Activated CD4-positive, alpha-beta T cell treated with anti-CD3 and anti-CD28 coated beads, Interleukin-2, amount 50 U/mL, for 1 hour (primary cell): ENCODE results near the gene SEMA6B.

Source experiments
- DNase-seq: peaks from one replicate; pipeline ENCODE4 v3.0.0-alpha.2; 2020

The SEMA6B gene

DNA sequence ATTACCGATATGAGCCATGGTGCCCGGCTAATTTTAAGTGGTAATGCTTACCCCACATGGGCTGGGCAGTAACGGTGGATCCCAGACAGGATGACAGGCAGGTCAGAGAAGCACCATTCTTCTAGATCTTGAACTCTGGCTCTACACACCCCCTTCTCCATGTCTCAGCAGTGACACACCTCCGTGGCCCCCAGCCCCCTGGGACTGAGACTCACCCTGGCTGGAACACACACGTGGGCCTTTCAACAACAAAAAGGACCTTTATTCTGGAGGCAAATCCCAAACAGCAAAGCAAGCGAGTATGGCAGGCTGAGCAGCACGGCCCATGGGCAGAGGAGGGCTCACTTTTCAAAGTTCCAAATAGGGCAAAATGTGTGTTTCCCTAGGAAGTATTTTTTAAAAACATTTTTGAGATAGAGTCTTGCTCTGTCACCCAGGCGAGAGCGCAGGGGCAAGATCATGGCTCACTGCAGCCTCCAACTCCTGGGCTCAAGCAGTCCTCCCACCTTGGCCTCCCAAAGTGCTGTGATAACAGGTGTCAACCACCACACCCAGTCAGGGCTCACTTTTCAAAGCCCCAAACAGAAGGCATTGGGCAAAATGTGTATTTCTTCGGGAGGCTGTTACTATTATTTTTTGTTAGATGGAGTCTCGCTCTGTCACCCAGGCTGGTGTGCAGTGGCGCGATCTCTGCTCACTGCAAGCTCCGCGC, 37.0 kb downstream of the SEMA6B start:
- DNase-seq = no peak

- DNase-seq = no peak
Measured at GRCh38 chr19:4521888-4522242, 37.6 kb downstream of the SEMA6B start.

DNA sequence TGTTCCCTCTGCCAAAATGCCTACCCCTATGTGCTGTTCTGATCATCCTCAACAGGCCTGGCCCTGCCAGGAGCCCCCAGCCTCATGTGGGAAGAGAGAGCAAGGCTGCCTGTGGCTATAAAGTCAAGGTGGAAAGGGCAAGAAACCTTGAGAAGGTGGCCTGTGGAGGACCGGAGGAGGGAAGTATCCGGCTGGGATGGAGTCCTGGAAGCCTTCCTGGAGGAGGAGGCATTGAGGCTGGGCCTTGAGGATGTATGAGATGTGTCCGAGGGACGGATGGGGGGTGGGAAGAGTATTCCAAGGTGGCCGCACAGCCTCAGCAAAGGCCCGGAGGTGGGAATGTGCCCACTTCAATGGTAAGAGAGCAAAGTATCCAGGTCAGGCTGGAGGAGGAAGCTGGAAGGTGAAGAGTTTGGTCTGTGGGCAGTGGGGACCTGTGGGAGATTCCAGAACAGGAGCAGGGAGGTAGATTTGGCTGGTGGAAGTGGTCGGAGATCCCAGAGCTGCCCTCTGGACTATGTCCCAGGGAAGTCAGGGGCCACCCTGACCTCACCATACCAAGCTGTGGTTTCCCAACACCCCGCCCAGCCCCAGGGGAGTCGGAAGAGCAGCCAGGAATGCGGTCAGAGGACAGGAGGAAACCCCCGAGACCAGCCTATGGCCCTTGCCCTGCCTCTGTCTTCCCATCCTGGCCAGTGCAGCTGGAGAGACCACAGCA, 38.2 kb downstream of the SEMA6B start:
- DNase-seq = no peak

GRCh38 chr19:4519521-4520277, 39.8 kb downstream of the SEMA6B start:
- no peak for DNase-seq

- DNase-seq = no peak
Measured at GRCh38 chr19:4519172-4519496, 40.4 kb downstream of the SEMA6B start.

DNA sequence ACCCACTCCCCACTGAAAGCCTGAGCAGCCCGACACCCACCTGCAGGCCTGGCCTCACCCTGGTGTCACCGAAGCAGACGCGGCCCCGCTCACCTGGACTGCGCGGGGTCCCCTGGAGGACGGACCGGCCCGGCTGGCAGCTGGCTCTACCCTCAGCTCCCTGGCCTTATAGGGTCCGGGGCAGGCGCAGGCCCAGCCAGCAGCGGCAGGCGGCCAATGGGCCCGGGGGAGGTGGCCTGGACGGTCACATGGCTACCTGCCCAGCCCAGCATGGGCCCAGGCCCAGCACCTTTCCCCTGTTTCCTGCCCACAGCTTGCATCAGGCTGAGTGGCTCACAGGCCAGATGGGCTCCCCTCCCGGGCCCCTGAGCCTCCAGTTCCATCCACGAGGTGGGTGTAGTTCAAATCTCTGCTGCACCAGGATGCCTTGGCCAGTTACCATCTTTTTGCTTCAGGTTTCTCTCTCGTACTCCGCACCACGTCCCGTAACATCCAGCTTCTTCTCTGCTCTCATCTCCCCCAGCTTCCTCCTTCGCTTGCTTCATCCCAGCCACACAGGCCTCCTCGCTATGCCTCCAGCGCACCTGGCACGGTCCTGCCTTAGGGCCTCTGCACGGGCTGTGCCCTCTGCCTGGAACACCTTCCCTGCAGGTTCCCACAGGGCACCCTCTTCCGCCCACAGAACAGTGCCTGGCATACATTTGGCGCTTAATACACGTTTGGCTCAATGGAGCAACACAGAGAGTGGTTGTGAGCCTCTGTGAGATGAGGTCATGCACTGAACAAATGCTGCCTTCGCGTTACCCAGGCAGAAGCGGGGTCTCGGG, 40.9 kb downstream of the SEMA6B start, which contains the start of gene PLIN4:
Gene PLIN4 (minus strand): TSS at position 142 of the 827 bp plus-strand sequence. CDS start 214 bp downstream, outside the sequence.
- DNase-seq = no peak

DNA sequence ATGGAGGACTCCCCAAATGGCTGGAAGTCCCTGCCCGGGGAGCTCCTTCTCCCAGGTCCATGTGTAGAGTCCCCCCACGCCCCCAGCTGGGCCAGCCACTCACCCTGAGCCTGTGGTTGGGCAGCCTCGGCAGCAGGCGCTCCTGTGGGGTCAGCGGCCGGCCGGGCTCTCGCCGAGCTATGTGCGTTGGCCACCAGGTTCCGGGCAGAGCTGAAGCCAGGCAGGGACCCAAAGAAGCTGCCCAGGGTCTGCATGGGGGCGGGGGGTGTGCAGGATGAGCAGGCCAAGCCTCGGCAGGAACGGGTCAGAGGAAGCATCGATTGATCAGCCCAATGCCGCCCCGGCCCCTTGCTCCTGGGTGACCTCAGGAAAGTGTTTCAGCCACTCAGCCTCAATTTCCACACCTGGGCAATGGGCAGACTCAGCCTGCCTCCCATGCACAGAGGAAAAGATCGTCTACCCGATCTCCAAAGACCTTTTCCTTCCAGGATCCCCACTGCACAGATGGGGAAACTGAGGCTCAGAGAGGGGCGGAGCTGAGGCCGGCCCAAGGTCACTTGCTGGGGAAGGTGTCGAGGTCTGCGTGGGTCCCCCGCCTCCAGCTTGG, 41.9 kb downstream of the SEMA6B start:
- DNase-seq = no peak

DNA sequence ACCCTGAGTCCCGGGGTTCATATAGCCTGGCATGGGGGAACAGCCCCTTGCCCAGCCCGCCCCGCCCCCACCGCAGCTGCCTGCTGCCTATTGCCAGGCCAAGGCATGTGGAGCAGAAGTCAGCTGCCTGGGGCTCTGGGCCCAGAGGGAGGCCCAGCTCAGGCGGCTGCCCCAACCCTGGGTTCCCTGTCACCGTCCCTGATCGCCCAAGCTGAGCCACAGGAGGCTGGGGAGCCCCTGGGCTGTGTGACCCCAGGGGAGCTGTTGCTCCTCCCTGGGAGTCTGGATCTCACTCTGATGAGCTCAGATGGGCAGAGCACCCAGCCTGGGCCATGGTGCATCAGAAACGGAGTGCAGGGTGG, 42.6 kb downstream of the SEMA6B start:
- DNase-seq = no peak

- no peak for DNase-seq
Measured at GRCh38 chr19:4516199-4516938, 43.1 kb downstream of the SEMA6B start.

- DNase-seq = no peak
Measured at GRCh38 chr19:4515732-4516131, 43.8 kb downstream of the SEMA6B start.

- DNase-seq = no peak
Measured at GRCh38 chr19:4513248-4513647, 46.2 kb downstream of the SEMA6B start.

DNA sequence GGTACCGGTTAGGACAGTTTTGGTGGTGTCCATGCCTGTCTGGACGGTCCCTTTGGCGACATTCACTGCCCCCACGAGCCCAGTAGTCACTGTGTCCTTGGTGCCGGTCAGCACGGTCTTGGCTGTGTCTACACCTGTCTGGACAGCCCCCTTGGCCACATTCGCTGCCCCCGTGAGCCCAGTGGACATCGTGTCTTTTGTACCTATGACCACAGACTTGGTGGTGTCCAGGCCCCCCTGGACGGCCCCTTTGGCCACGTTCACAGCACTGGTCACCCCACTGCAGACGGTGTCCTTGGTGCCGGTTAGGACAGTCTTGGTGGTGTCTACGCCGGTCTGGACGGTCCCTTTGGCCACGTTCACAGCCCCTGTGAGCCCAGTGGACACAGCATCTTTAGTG, 47.4 kb downstream of the SEMA6B start:
- no peak for DNase-seq

- DNase-seq = no peak
Measured at GRCh38 chr19:4511300-4512054, 48.0 kb downstream of the SEMA6B start.

GRCh38 chr19:4510435-4511255, 48.8 kb downstream of the SEMA6B start:
- DNase-seq = no peak

DNA sequence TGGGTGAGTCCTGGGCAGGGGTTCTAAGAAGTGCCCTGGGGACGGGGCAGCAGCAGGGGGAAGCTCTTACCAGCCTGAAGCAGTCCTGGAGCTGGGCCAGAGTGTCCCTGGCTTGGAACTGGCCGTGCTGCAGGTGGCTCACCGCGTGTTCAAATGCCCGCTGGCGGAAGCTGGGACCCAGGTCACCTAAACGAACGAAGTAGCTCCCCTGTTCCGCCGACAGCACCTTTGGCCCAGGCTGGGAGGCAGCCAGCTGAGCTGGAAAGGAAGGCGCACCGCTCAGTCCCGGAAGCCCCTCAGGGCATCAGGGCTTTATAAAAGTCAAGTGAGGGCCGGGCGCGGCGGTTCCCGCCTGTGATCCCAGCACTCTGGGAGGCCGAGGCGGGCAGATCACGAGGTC, 50.8 kb downstream of the SEMA6B start:
- DNase-seq = no peak

- DNase-seq = no peak
Measured at GRCh38 chr19:4507804-4508203, 51.7 kb downstream of the SEMA6B start.

- DNase-seq = no peak
Measured at GRCh38 chr19:4507150-4507452, 52.4 kb downstream of the SEMA6B start.

DNA sequence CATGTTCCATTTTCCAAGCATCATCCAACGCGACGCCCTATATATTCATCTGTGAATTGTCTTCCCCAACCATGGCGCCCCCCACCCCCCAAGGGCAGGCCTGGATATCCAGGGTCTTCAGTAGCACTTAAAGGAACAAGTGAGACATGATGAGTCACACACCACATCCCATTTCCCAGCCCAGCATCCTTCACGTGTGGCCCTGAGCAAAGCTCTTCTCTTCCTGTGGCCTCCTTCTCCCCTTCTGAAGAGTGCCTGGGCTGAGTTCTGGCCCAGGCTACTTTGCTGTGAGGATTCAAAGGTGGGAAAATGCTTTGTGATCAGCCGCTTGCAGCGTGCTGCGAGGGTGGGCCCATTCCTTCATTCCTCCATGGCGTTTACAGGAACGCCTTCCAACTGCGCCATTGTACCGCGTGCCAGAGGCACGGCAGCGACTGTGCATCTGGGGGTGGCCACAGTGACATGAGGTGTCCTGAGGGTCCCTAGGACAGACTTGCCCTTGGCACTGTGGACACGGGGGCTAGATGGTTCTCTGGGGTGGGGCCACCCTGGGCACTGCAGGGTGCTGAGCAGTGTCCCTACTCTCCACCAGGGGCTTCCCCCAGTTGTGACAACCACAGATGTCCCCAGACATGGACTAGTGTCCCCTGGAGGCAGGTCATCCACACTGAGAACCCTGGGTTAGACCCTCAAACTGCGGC, 52.9 kb downstream of the SEMA6B start:
- DNase-seq = no peak

DNA sequence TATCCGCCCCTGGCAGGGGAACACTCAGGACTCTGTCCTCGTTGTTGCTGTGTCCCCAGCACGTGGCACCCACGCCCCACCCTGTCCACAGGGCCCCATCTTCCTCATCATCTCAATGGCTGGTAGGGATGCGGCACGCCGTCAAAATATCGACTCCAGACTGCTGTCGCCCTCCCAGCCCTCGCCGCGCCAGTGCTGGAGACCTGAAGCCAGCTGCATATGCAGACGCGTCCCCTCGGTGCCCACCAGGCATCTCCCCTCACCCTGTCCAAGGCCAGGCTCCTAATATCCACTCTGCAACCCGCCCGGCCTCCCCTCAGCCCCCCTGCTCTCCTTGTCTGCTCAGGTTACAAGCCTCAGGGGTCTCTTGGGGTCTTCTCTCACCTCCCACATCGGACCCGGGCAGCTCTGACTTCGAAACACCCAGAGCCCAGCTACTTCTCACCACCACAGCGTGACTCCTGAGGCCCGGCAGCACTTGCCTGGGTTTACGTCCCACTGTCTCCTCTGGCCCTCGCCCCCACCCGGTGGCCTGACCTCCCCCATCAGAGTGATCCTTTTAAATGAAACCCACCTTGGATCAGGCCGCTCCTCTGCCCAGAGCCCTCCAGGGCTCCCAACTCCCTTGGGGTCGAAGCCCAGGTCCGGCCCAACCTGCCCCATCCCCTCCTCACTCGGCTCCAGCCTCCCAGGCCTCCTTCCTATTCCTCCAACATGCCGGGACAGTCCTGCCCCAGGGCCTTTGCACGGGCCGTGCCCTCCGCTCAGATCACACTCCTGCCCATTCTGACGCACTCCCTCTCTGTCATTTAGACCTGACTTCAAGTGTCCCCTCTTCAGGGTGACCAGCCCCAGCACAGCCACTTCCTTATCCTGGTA, 53.7 kb downstream of the SEMA6B start:
- DNase-seq = no peak
